AG04450 (cell line): ENCODE results near the gene DGKI. TPM values are rescaled to one million over a fixed set of nuclear protein-coding genes. Genes with fewer than 3 reads are reported as not detected.
A peak's percentile ranks its signal among the peaks of the same experiment; 100 is the strongest.

Source experiments
- CTCF ChIA-PET: fragments of 300-600, 350-600 bp; formaldehyde crosslinking; extraction: SDS; loops from one replicate; lab custom pipeline; 2022; ENCODE audit warnings: antibody characterized with exemption, inconsistent platforms; lab: Charles Lee
- POLR2A ChIA-PET: fragments of 350-600 bp; formaldehyde crosslinking; extraction: SDS; loops from one replicate; lab custom pipeline; 2021; ENCODE audit warnings: antibody characterized with exemption, inconsistent platforms; lab: Yijun Ruan, JAX
- DNase-seq: peaks from one replicate; pipeline ENCODE4 v3.0.0-alpha.2; 2011; ENCODE audit warnings: low read depth, low spot score
- H3K27ac ChIP-seq: one replicate; pipeline ENCODE4 v1.5.1; 2012; ENCODE audit warnings: low read depth, low read length, control low read depth
- H3K27me3 ChIP-seq: one replicate; pipeline ENCODE4 v1.6.0; 2012; ENCODE audit warnings: low read length; ENCODE audit not compliant: control insufficient read depth, insufficient read depth
- H3K4me3 ChIP-seq: 2 replicates; pipeline ENCODE4 v1.5.1; 2011; ENCODE audit warnings: mild to moderate bottlenecking, low read depth, low read length, control low read depth
- H3K9me3 ChIP-seq: 2 replicates; pipeline ENCODE4 v1.5.1; 2012; ENCODE audit warnings: low read length; ENCODE audit not compliant: control insufficient read depth, insufficient read depth
- CTCF ChIP-seq: IDR thresholded peaks from 2 replicates; pipeline ENCODE4 v1.5.1; 2011; ENCODE audit warnings: low read depth, low read length, control low read depth, inconsistent platforms
- polyA plus RNA-seq: library from polyadenylated mRNA; depleted of rRNA; stranded (reverse); fragments of >200 nt; gene quantifications from 2 replicates; pipeline ENCODE4 v1.2.3, GENCODE V29; 2011

The DGKI gene
- polyA plus RNA-seq, 1 experiment = 3.1 TPM

GRCh38 chr7:137787301-137787976 is 59.3 kb downstream of the DGKI start:
- Histone ChIP-seq H3K4me3 (no peak overlapping the region), H3K27me3 (no peaks in the 10 kb centered on the region), H3K27ac (no peak overlapping the region), H3K9me3 (no peaks in the 10 kb centered on the region)
- CTCF ChIA-PET = no interaction called here
- no peak for DNase-seq
- TF ChIP-seq CTCF = no peak
- POLR2A ChIA-PET = no interaction called here

- no peak for TF ChIP-seq CTCF
- H3K27ac ChIP-seq = no peak overlapping the region
- H3K4me3 ChIP-seq = no peak overlapping the region
- H3K9me3 ChIP-seq = peaks cover 2% of the 10 kb centered on the region; the same call in 1 of the 2 replicates
- POLR2A ChIA-PET = no interaction called here
- CTCF ChIA-PET = interaction anchor here (0.9 kb wide), 2 partner anchors 11 to 122 kb away, joined by 3 to 4 read pairs; no protein-coding TSS in a partner anchor
- H3K27me3 ChIP-seq = no peaks in the 10 kb centered on the region
- no peak for DNase-seq
These were observed 68.3 kb downstream of the DGKI start for GRCh38 chr7:137778511-137778910.

DNA sequence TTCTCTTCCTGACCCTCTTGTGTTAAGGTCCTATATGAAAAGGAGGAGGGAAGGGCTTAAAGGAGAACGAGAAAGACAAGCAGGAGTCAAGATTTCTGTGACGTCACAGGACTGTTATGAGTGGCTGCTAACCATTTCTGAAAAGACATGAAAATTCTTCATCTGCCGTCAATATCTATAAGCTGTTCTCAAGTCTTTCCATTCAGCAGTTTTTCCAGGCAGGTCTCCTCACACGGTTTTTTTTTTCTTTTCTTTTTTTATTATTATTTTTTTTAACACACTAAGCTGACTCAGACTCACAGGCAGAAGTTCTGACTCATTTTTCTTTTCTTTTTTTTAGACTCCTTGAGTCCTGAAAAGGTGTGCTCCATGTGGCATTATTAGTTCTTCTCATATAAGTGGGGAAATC is 72.0 kb downstream of the DGKI start:
- no peak for DNase-seq
- ChIA-PET POLR2A (no interaction called here), CTCF (interaction anchor here (1.5 kb wide), 1 partner anchor 118 kb away, joined by 4 read pairs; no protein-coding TSS in a partner anchor)
- H3K9me3 ChIP-seq = no peaks in the 10 kb centered on the region
- H3K27me3 ChIP-seq = no peaks in the 10 kb centered on the region
- H3K27ac ChIP-seq = no peak overlapping the region
- TF ChIP-seq CTCF = no peak
- H3K4me3 ChIP-seq = no peak overlapping the region

DNA sequence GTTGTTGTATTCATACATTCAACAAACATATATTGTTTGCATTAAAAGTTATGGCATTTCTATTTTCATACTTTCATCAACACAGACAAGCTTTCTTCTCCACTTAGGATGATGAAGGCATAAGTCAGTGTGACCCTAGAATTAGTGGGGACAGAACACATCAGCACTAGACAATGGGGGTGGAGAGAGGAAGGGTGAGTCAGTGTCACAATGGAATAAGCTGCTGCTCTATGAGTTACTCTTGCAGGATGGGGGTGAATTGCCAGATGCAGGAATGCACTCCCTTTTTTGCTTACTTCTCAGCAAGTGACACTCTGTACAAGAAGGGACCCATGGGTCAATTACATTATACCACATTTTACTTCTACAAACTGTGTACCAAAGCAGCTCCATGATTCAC is 74.0 kb downstream of the DGKI start:
- no peak overlapping the region for H3K27ac ChIP-seq
- H3K4me3 ChIP-seq = no peak overlapping the region
- DNase-seq = peak; percentile 15
- POLR2A ChIA-PET = no interaction called here
- no peaks in the 10 kb centered on the region for H3K9me3 ChIP-seq
- H3K27me3 ChIP-seq = no peaks in the 10 kb centered on the region
- no peak for TF ChIP-seq CTCF
- CTCF ChIA-PET = interaction anchor here (0.8 to 2.3 kb wide), 2 partner anchors 116 to 147 kb away, joined by 3 to 13 read pairs; no protein-coding TSS in a partner anchor

DNA sequence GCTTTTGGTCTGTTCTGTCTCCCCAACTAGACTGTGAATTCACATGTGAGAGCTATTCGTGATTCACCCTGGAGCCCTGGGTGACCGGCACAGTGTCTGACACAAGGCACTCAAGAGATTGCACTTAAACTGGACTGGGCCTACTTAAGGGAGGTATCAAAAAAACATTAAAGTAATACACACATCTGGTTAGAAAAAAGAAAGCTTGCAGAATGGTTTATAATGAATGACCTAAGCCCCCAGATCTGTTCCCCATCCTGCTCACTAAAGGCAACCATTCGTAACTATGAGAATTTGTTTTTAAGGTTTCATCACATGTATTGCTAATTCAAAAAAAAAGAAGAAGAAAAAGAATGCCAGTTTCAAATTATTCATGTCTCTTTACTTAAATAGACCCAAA is 74.5 kb downstream of the DGKI start:
- no peak for DNase-seq
- Histone ChIP-seq H3K9me3 (no peaks in the 10 kb centered on the region), H3K27me3 (no peaks in the 10 kb centered on the region), H3K27ac (peak overlapping the region; percentile 49), H3K4me3 (no peak overlapping the region)
- CTCF ChIA-PET = interaction anchor here (0.8 to 2.3 kb wide), 2 partner anchors 116 to 146 kb away, joined by 3 to 13 read pairs; no protein-coding TSS in a partner anchor
- POLR2A ChIA-PET = no interaction called here
- TF ChIP-seq CTCF = no peak
